K562 (cell line): ENCODE measurements around the gene RNF31. TPM values are rescaled to one million over a fixed set of nuclear protein-coding genes. Genes with fewer than 3 reads are reported as not detected.

Experiments used
- MAZ ChIP-seq, 2 experiments: fragments of 450-650 bp in 1 of 2; sonication (generic) in 1 of 2; formaldehyde crosslinking; IDR thresholded peaks in 1 of 2; conservative IDR thresholded peaks in 1 of 2; 2 replicates each; pipeline versions ENCODE4 v1.4.0 to v1.5.0; 2020; ENCODE audit warnings: mild to moderate bottlenecking in 1 of 2, missing genetic modification reagents in 1 of 2
- SIN3B ChIP-seq: fragments of 450-650 bp; IDR thresholded peaks from 2 replicates; pipeline ENCODE4 v1.6.1; 2017; ENCODE audit warnings: low read depth, mild to moderate bottlenecking, moderate library complexity
- polyA plus RNA-seq, 8 experiments: library from polyadenylated mRNA; depleted of rRNA in 4 of 8; stranded (reverse) in 5 of 8; unstranded in 3 of 8; fragments of >200 nt; fragmentation: Nextera tagmentation in 2 of 8; fragmentation: Illumina TruSeq in 1 of 8; extraction: Ambion mirVana in 2 of 8; extraction: Trizol in 1 of 8; gene quantifications; 2 replicates each; pipeline versions ENCODE4 v1.2.1 to v1.2.3, GENCODE V29; 2011 to 2014; ENCODE audit warnings: inconsistent platforms in 1 of 8, missing spikeins in 1 of 8
- total RNA-seq, 7 experiments: library from RNA; depleted of rRNA in 6 of 7; stranded (reverse); fragments of >200 nt in 6 of 7; fragmentation: Illumina TruSeq in 2 of 7; extraction: Trizol in 2 of 7; gene quantifications; 2 replicates each; pipeline versions ENCODE4 v1.2.1 to v1.2.3, GENCODE V29; 2011 to 2021; ENCODE audit warnings: low replicate concordance in 1 of 7
- TF ChIP-seq, protein P1 (sequence below): fragments of 200-600 bp; sonication (generic); IDR thresholded peaks from one replicate; pipeline ENCODE4 v1.6.1; 2012; ENCODE audit warnings: mild to moderate bottlenecking, low read depth, low read length, inconsistent platforms
- TF ChIP-seq, protein P2 (sequence below): fragments of 450-650 bp; formaldehyde crosslinking; IDR thresholded peaks from 2 replicates; pipeline ENCODE4 v1.4.0; 2022; ENCODE audit warnings: mild to moderate bottlenecking, moderate library complexity
- TF ChIP-seq, protein P3 (sequence below): fragments of 250-450 bp; sonication (Bioruptor Pico); IDR thresholded peaks from 2 replicates; pipeline ENCODE4 v1.5.0; 2020; ENCODE audit warnings: mild to moderate bottlenecking
- TF ChIP-seq, protein P4 (sequence below): sonication (generic); formaldehyde crosslinking; IDR thresholded peaks from 2 replicates; pipeline ENCODE4 v1.8.0; 2023; ENCODE audit warnings: mild to moderate bottlenecking, missing genetic modification reagents

RNF31 gene
- total and polyA plus RNA-seq, 9 of the 15 experiments (the other 6 are each of a cell fraction or from before 2014, with no cell fraction given): 3.1 to 47.6 (median 19.1) TPM

DNA sequence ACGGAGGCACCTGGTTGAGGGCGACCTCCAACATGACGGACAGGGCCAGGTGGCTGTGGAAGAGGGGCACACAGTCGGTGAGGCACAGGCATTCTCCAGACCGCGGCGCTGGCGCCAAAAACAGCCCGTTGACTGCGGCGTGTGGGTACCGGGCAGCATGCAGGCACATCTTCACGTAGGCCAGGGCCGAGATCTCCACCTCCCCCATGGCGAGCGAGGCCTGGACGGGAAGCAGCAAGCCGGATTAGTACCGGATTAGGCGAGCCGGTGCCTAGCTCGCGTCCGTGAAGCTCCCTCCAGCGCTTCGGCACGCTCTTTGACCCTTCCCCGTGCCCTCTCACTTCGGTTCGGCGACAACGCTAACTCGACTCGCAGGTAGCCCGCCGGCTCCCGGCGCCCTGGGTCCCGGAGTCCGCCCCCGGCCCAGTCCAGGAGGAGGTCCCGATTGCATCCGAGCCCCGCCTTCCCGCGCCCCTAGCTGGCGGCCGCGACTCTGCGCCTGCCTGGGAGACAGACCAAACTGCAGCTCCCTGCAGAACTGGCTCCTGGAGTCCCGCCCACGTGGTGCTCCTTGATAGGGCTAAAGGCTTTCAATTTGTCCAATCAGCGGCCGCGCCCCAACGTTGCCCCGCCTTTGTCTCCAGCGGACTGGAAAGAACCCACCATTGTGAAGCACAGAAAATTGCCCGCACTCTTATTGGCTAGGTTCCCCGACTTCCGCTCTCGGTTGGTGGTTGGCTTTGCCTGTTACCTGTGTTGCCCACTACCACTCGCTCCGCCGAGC is 6.0 kb upstream of the RNF31 start, which contains the start of gene EMC9 (continued):
- TF ChIP-seq, protein P1, sequence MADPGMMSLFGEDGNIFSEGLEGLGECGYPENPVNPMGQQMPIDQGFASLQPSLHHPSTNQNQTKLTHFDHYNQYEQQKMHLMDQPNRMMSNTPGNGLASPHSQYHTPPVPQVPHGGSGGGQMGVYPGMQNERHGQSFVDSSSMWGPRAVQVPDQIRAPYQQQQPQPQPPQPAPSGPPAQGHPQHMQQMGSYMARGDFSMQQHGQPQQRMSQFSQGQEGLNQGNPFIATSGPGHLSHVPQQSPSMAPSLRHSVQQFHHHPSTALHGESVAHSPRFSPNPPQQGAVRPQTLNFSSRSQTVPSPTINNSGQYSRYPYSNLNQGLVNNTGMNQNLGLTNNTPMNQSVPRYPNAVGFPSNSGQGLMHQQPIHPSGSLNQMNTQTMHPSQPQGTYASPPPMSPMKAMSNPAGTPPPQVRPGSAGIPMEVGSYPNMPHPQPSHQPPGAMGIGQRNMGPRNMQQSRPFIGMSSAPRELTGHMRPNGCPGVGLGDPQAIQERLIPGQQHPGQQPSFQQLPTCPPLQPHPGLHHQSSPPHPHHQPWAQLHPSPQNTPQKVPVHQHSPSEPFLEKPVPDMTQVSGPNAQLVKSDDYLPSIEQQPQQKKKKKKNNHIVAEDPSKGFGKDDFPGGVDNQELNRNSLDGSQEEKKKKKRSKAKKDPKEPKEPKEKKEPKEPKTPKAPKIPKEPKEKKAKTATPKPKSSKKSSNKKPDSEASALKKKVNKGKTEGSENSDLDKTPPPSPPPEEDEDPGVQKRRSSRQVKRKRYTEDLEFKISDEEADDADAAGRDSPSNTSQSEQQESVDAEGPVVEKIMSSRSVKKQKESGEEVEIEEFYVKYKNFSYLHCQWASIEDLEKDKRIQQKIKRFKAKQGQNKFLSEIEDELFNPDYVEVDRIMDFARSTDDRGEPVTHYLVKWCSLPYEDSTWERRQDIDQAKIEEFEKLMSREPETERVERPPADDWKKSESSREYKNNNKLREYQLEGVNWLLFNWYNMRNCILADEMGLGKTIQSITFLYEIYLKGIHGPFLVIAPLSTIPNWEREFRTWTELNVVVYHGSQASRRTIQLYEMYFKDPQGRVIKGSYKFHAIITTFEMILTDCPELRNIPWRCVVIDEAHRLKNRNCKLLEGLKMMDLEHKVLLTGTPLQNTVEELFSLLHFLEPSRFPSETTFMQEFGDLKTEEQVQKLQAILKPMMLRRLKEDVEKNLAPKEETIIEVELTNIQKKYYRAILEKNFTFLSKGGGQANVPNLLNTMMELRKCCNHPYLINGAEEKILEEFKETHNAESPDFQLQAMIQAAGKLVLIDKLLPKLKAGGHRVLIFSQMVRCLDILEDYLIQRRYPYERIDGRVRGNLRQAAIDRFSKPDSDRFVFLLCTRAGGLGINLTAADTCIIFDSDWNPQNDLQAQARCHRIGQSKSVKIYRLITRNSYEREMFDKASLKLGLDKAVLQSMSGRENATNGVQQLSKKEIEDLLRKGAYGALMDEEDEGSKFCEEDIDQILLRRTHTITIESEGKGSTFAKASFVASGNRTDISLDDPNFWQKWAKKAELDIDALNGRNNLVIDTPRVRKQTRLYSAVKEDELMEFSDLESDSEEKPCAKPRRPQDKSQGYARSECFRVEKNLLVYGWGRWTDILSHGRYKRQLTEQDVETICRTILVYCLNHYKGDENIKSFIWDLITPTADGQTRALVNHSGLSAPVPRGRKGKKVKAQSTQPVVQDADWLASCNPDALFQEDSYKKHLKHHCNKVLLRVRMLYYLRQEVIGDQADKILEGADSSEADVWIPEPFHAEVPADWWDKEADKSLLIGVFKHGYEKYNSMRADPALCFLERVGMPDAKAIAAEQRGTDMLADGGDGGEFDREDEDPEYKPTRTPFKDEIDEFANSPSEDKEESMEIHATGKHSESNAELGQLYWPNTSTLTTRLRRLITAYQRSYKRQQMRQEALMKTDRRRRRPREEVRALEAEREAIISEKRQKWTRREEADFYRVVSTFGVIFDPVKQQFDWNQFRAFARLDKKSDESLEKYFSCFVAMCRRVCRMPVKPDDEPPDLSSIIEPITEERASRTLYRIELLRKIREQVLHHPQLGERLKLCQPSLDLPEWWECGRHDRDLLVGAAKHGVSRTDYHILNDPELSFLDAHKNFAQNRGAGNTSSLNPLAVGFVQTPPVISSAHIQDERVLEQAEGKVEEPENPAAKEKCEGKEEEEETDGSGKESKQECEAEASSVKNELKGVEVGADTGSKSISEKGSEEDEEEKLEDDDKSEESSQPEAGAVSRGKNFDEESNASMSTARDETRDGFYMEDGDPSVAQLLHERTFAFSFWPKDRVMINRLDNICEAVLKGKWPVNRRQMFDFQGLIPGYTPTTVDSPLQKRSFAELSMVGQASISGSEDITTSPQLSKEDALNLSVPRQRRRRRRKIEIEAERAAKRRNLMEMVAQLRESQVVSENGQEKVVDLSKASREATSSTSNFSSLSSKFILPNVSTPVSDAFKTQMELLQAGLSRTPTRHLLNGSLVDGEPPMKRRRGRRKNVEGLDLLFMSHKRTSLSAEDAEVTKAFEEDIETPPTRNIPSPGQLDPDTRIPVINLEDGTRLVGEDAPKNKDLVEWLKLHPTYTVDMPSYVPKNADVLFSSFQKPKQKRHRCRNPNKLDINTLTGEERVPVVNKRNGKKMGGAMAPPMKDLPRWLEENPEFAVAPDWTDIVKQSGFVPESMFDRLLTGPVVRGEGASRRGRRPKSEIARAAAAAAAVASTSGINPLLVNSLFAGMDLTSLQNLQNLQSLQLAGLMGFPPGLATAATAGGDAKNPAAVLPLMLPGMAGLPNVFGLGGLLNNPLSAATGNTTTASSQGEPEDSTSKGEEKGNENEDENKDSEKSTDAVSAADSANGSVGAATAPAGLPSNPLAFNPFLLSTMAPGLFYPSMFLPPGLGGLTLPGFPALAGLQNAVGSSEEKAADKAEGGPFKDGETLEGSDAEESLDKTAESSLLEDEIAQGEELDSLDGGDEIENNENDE: no peak
- TF ChIP-seq, protein P2, sequence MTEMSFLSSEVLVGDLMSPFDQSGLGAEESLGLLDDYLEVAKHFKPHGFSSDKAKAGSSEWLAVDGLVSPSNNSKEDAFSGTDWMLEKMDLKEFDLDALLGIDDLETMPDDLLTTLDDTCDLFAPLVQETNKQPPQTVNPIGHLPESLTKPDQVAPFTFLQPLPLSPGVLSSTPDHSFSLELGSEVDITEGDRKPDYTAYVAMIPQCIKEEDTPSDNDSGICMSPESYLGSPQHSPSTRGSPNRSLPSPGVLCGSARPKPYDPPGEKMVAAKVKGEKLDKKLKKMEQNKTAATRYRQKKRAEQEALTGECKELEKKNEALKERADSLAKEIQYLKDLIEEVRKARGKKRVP (CRISPR knock-in tag): no peak
- TF ChIP-seq, protein P3, sequence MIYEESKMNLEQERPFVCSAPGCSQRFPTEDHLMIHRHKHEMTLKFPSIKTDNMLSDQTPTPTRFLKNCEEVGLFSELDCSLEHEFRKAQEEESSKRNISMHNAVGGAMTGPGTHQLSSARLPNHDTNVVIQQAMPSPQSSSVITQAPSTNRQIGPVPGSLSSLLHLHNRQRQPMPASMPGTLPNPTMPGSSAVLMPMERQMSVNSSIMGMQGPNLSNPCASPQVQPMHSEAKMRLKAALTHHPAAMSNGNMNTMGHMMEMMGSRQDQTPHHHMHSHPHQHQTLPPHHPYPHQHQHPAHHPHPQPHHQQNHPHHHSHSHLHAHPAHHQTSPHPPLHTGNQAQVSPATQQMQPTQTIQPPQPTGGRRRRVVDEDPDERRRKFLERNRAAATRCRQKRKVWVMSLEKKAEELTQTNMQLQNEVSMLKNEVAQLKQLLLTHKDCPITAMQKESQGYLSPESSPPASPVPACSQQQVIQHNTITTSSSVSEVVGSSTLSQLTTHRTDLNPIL (CRISPR knock-in tag): no peak
- TF ChIP-seq, protein P4, sequence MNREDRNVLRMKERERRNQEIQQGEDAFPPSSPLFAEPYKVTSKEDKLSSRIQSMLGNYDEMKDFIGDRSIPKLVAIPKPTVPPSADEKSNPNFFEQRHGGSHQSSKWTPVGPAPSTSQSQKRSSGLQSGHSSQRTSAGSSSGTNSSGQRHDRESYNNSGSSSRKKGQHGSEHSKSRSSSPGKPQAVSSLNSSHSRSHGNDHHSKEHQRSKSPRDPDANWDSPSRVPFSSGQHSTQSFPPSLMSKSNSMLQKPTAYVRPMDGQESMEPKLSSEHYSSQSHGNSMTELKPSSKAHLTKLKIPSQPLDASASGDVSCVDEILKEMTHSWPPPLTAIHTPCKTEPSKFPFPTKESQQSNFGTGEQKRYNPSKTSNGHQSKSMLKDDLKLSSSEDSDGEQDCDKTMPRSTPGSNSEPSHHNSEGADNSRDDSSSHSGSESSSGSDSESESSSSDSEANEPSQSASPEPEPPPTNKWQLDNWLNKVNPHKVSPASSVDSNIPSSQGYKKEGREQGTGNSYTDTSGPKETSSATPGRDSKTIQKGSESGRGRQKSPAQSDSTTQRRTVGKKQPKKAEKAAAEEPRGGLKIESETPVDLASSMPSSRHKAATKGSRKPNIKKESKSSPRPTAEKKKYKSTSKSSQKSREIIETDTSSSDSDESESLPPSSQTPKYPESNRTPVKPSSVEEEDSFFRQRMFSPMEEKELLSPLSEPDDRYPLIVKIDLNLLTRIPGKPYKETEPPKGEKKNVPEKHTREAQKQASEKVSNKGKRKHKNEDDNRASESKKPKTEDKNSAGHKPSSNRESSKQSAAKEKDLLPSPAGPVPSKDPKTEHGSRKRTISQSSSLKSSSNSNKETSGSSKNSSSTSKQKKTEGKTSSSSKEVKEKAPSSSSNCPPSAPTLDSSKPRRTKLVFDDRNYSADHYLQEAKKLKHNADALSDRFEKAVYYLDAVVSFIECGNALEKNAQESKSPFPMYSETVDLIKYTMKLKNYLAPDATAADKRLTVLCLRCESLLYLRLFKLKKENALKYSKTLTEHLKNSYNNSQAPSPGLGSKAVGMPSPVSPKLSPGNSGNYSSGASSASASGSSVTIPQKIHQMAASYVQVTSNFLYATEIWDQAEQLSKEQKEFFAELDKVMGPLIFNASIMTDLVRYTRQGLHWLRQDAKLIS (CRISPR knock-in tag): no peak
- TF ChIP-seq MAZ (CRISPR knock-in tag; conservative IDR thresholded peaks at IDR 0.05 in 1 of 2, IDR thresholded peaks at IDR 0.05 in 1 of 2) (peak; percentile 32 to 47), SIN3B (no peak)
